HFFc6 (cell line): Measurements from ENCODE around the gene BRD4. TPM values are rescaled to one million over a fixed set of nuclear protein-coding genes. Genes with fewer than 3 reads are reported as not detected.

ENCODE experiments used
- DNase-seq: peaks from one replicate; pipeline ENCODE4 v3.0.0-alpha.2; 2018
- H3K27ac Mint-ChIP-seq: 2 replicates; pipeline ENCODE4 v1.8.0; 2020; ENCODE audit warnings: mild to moderate bottlenecking, mixed read lengths
- H3K27me3 Mint-ChIP-seq: 2 replicates; pipeline ENCODE4 v1.8.0; 2021; ENCODE audit warnings: mild to moderate bottlenecking, moderate library complexity, mixed read lengths; ENCODE audit not compliant: insufficient read depth
- H3K36me3 Mint-ChIP-seq: 2 replicates; pipeline ENCODE4 v1.8.0; 2021; ENCODE audit warnings: low read depth, mixed read lengths
- H3K4me1 Mint-ChIP-seq: 2 replicates; pipeline ENCODE4 v1.8.0; 2020; ENCODE audit warnings: low read depth, mixed read lengths
- H3K4me3 Mint-ChIP-seq: 2 replicates; pipeline ENCODE4 v1.8.0; 2020; ENCODE audit warnings: mild to moderate bottlenecking, moderate library complexity, mixed read lengths
- H3K9me3 Mint-ChIP-seq: 2 replicates; pipeline ENCODE4 v1.8.0; 2020; ENCODE audit warnings: mild to moderate bottlenecking, mixed read lengths
- CTCF ChIP-seq: fragments of 200-600 bp; sonication (generic); IDR thresholded peaks from 2 replicates; pipeline ENCODE4 v1.5.0; 2021; ENCODE audit warnings: antibody characterized with exemption, mild to moderate bottlenecking
- total RNA-seq, 6 experiments: library from RNA; stranded (reverse); fragmentation: NEBNext Ultra II Directional; extraction: Animal tissue kit (Norgen Biotek cat#: 25700); gene quantifications; 2 replicates in 1 of 6; 3 replicates in 5 of 6; pipeline ENCODE4 v1.2.3, GENCODE V29; 2021

BRD4 gene
- total RNA-seq, 6 experiments from 2014 or later = 74.9 to 85.2 (median 81.5) TPM

GRCh38 chr19:15245370-15246197 lies 86.8 kb downstream of the BRD4 start:
- TF ChIP-seq CTCF = no peak
- Mint-ChIP-seq H3K4me3 (no peak overlapping the region), H3K4me1 (peaks cover 42% of the 10 kb centered on the region), H3K9me3 (no peaks in the 10 kb centered on the region), H3K36me3 (peaks cover 12% of the 10 kb centered on the region; the same call in 1 of the 2 replicates), H3K27ac (peak overlapping the region; percentile 67), H3K27me3 (peaks cover 11% of the 10 kb centered on the region)
- no peak for DNase-seq

DNA sequence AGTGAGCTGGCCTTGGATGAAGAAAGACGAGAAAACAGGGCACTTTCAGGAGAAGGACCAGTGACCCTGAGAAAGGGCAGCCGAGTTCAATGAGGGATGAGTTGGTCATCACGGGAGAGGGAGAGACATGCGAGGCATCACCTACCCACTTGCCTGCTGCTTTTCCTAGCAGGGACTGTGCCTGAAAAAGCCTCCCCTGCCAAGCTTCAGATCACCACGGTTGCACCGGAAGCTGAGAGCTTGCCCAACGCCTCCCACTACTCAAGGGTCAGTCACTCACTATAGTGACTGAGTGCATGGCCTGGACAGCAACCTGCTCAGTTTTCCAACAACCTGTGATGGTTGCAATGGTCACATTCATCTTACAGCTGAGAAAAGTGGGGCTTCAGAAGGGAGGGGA lies 87.5 kb downstream of the BRD4 start:
- no peak for TF ChIP-seq CTCF
- peaks cover 11% of the 10 kb centered on the region for H3K27me3 Mint-ChIP-seq
- no peak overlapping the region for H3K4me3 Mint-ChIP-seq
- no peak for DNase-seq
- no peaks in the 10 kb centered on the region for H3K9me3 Mint-ChIP-seq
- H3K4me1 Mint-ChIP-seq = peaks cover 34% of the 10 kb centered on the region
- peaks cover 12% of the 10 kb centered on the region; the same call in 1 of the 2 replicates for H3K36me3 Mint-ChIP-seq
- peak overlapping the region; percentile 67; the same call in 1 of the 2 replicates for H3K27ac Mint-ChIP-seq

DNA sequence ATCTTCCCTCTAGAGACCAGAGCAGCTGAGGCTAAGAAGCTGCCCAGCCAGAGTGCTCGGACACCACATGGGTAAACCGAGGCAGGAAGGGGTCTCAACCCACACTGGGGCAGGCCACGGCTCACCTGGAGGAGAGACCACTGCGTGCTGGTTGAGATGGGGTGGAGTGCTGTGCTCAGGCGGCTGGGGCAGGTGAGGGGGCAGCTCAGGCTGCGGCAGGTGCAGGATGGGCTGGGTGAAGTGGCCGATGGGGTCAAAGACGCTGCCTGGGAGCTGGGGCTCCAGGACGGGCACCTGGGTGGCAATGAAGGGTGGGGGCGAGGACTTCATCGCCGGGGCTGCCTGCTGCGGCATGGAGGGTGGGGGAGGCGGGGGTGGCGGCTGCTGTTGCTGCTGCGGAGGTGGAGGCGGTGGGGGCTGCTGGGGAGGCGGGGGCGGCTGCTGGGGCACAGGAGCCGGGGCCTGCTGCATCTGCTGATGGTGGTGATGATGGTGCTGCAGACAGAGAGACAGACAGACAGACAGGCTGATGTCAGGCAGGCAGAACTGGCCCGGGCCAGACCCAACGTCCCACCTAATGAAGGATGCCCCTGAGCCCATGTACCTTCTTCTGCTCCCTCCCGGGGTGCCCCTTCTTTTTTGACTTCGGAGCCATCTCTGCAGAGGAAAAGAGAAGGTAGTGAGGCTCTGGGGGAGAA lies 88.1 kb downstream of the BRD4 start:
- no peak overlapping the region for H3K4me3 Mint-ChIP-seq
- no peaks in the 10 kb centered on the region for H3K9me3 Mint-ChIP-seq
- peaks cover 12% of the 10 kb centered on the region; the same call in 1 of the 2 replicates for H3K36me3 Mint-ChIP-seq
- peak overlapping the region; percentile 67; the same call in 1 of the 2 replicates for H3K27ac Mint-ChIP-seq
- no peak for TF ChIP-seq CTCF
- peaks cover 29% of the 10 kb centered on the region for H3K4me1 Mint-ChIP-seq
- peaks cover 11% of the 10 kb centered on the region for H3K27me3 Mint-ChIP-seq
- no peak for DNase-seq

DNA sequence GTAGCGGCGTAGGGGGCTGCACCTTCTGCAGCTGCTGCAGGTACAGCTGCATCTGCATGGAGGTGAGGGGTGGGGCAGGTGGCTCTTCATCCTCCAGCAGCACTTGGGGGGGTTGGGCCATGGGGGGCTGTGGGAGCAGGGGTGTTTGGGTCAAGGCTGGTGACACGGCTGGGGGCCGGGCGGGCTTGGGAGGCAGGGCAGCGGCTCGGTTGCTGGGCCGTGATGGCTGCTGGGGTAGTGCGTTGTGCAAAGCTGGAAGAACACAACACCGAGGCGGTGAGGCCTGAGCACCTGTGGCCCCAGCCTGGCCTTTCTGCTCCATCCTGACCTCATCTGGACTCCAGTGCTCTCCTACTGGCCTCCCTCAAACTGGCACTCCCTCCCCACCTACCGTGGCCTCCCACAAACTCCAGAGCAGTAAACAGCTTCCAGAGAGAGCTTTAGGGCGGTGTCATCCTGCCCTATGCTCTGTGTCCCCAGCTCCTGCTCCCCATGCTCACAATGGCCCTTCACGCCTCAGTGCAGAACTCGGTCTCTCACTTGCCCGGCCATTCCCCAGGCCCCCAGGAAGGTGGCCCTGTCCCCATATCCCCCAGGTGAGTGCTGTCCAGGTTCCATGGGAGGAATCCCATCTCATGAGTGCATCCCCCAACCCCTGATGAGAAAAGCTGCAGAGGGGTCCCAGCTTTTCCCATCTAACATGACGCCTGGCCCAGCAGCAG lies 88.9 kb downstream of the BRD4 start:
- Mint-ChIP-seq H3K9me3 (no peaks in the 10 kb centered on the region), H3K27me3 (peaks cover 11% of the 10 kb centered on the region), H3K27ac (no peak overlapping the region), H3K4me3 (no peak overlapping the region), H3K36me3 (peaks cover 12% of the 10 kb centered on the region; the same call in 1 of the 2 replicates), H3K4me1 (peaks cover 20% of the 10 kb centered on the region)
- no peak for DNase-seq
- TF ChIP-seq CTCF = no peak

DNA sequence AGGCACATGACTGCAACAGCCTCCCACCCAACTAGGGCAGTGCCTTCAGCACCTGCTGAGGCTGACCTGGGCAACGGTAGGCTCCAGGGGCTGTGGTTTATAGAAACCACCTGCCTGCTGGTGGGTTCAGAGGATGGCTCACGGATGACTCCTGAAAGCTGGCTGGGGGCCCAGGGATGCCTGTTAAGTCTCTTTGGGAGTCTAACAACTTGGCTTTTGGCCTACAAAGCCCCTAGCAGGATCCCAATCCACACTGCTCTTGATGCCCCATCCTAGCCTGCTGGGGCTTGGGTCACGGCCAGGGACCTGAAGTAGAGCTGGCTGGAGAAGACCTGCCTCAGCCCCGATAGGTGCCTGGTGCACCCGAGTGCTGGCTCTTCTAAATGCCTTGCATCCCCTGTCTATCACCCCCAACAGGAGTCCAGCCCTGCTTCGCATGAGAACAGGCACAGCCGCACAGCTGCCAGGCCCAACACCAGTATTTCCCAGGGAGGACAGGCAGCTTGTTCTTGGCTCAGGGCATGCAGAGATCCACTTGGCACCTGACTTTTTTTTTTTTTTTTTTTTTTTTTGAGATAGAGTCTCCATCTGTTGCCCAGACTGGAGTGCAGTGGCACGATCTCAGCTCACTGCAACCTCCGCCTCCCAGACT lies 91.0 kb downstream of the BRD4 start:
- H3K9me3 Mint-ChIP-seq = no peaks in the 10 kb centered on the region
- TF ChIP-seq CTCF = no peak
- peaks cover 15% of the 10 kb centered on the region; the same call in 1 of the 2 replicates for H3K36me3 Mint-ChIP-seq
- H3K27me3 Mint-ChIP-seq = peaks cover 11% of the 10 kb centered on the region
- no peak overlapping the region for H3K4me3 Mint-ChIP-seq
- peaks cover 7% of the 10 kb centered on the region for H3K4me1 Mint-ChIP-seq
- DNase-seq = no peak
- no peak overlapping the region for H3K27ac Mint-ChIP-seq
